CD4-positive, alpha-beta T cell treated with Interleukin-12 subunit alpha and Interleukin-12 subunit beta, for 1 hour (primary cell): Measurements from ENCODE around the gene GALNT18.

Experiments used
- DNase-seq: peaks from one replicate; pipeline ENCODE4 v3.0.0-alpha.2; 2020

The GALNT18 gene

DNA sequence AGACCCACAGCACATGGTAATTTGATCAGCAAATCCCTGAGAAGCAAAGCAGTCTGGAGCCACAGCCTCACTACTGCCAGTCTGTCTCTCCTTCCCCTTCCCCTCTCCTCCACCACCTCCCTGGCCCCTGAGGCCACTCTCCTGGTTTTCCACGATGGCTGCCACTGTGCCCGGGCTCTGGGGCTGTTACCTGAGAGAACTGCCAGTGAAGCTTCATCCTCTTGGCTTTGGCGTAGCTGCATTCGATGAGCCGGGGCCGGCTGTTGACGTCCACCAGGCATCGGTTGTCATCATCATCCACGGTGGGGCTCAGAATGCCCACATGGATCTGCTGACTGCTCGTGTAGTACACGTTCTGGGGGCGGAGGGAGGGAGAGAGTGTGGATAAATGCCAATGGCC lies 329.0 kb downstream of the GALNT18 start:
- DNase-seq: no peak

- no peak for DNase-seq
Observed at GRCh38 chr11:11291041-11292015, 330.5 kb downstream of the GALNT18 start.

DNA sequence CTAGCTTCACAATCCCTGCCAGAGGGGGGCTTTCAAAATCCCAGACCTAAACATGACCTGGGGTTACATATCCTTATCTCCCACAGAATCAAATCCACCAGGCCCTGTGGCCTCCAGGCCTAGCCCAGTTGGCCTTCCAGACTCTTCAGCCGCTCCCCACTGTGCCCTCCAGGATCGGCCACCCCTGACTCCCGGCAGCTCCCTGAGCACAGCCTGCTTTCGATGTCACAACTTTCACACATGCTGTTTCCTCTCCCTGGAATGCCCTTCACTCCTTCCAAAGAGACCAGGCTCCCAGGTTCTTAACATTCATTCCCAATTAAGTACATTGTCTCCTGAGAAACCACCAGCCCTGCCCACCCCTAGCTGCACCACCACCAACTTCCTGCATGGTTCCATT lies 331.5 kb downstream of the GALNT18 start:
- DNase-seq: no peak

DNA sequence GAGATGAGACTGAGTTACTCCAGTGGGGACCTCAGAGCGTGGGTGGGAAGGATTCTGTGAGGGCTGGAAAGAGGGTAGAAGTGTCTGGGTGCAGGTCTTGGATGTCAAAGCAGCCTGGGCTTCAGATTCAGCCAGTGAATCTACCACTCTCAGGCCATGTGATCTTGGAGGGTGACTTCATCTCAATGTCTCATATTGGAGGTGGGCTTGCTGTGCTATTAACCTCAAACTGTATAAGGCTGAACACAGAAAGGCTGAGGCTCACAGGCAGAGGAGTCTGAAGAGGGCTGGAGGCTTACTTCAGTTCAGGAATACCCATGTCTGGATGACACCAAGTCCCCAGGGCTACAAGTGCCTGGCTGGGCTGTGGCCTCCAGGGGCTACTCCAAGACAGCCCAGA lies 332.1 kb downstream of the GALNT18 start:
- DNase-seq: no peak

GRCh38 chr11:11288972-11289616 lies 332.7 kb downstream of the GALNT18 start:
- no peak for DNase-seq

GRCh38 chr11:11284481-11284880 lies 337.3 kb downstream of the GALNT18 start:
- DNase-seq: no peak

- DNase-seq: no peak
Observed at GRCh38 chr11:11281626-11282025, 340.2 kb downstream of the GALNT18 start.

GRCh38 chr11:11280826-11281225 lies 341.0 kb downstream of the GALNT18 start:
- DNase-seq: no peak

- DNase-seq: no peak
Observed at GRCh38 chr11:11279956-11280689, 341.7 kb downstream of the GALNT18 start.

GRCh38 chr11:11272254-11272653 lies 349.6 kb downstream of the GALNT18 start:
- no peak for DNase-seq

DNA sequence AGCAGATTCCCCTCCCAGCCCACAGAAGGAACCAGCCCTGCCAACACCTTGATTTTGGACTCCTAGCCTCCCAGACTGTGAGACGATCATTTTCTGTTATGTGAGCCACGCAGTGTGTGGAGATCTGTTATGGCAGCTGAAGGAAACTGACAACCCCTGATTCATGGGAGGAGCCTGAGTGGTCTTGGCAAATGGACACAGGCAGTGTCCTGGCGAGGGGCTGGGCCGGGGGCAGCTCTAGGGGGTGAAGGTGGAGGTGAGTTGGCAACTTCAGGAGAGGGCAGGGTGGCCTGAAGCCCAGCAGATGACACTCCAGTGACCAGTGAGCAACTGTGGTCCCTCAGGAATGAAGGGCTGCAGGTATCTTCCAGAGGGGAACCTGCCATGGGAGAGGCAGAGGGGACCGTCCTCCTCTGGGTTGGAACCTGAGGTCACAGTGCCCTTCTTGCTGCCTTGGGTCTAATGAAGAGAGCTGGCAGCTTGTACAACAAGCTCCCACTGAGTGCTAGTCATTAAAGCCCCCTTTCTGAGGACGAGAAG lies 351.5 kb downstream of the GALNT18 start:
- DNase-seq: no peak

DNA sequence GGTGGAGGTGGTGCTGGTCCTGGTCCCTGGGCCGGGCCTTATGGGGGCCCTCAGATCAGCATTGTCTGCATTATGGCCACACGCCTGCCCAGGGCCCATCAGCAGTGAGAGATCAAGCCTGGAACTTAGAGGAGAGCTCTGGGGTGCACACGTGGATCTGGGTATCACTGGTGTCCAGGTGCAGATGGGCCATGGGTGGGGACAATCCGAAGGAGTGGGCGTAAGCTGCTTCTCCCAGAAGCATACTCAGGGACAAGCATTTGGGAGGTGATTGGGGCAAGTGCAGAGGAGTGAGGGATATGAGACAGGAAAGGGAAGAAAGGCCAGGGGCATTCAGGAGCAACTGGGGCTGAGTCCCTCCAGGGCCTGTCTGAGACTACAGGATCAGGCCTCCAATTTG lies 353.1 kb downstream of the GALNT18 start:
- DNase-seq: no peak

DNA sequence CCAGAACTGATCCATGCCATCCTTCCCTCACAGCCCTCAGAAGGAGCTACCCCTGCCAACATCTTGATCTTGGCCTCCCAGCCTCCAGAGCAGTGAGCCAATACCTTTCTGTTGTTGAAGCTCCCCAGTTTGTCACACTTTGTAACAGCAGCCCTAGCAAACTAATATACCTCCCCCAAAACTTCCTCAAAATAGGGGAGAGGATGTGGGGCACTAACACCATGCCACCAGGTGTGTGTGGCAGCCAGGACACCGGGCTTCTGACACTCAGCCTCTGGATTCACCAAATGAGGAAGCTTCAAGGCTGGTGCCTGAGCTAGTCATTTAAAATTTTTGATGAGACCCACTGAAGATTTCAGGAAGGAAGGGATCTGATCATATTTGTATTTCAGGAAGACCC lies 353.7 kb downstream of the GALNT18 start:
- DNase-seq: no peak

DNA sequence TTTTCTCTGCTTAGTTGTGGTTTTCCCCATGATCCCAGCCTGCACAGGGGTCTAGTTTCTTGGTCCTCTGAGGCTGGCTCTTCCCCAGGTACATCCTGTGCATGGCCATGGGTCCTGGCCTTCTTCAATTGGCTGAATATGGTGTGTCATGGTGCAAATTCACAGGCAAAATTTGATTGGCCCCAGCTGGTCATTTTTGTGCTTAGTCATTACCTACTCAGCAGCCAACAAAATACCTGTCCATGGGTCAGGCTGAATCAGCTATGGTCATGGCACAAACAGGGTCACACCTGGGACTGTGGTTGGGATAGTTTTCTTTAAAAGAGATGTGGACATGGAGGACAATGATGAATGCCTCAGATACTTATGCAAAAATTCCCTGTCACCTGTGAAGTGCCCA lies 354.5 kb downstream of the GALNT18 start:
- no peak for DNase-seq

DNA sequence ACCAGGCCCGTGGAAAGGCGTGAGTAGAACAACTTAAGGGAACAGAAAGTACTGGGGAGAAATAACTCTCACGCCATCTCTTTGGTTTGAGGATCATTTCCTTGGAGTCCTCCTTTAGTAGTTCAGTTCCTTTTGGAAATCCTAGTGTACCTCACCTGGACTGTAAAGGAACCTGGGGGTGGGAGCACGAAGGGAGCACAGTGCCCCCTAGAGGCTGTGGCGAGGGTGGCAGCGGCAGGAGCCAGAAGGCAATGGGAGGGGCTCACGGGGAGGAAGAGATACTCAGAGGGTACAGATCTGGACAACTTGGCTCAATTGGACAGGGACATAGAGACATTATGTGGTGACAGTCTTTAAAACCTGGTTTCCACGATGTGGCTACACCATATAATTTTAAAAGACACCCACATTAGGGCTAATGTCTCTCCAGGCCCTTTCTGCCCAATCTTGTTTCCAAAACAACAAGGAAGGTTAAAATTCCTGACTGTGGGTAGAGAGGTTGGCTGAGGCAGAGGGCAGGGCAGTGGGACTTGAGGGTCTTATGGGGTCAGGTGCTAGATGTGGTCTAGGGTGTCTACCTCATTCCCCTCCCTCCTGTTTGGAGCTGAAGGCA lies 355.7 kb downstream of the GALNT18 start:
- peak; percentile 53 for DNase-seq

GRCh38 chr11:11265320-11265719 lies 356.5 kb downstream of the GALNT18 start:
- DNase-seq: no peak

- DNase-seq: no peak
Observed at GRCh38 chr11:11263238-11264005, 358.4 kb downstream of the GALNT18 start.

DNA sequence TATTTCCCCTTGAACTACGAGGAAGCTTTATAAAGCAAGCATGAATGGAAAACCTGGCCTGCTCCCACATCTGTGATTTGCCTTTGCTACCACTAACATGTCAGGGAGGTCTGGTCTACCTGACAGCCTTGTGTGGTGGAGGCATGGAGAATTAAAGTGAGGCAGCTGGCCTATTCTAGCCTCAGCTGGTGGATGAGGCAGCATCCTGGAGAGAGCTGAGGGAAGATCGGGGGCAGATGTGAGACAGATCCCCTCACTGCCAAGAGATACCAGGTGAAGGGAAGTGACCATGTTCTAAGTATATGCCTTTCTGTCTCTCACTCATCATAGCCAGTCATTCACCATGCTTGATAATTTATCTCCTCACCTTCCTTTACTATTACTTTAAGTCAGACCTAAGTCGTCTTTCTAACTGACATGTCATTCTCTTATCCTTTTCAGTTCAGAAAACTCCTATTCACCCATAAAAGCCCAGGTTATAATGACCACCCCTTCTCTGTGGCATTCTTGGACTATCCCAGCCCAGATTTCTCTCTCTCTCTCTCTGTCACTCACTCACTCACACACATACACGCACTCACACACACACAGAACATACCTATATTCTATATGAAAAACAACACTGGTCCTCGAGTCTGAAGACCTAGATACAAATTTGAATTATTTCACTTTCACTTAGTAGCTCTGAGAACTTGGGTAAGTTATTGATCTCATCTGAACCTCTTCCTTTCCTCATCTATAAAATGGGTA lies 359.5 kb downstream of the GALNT18 start:
- DNase-seq: no peak

GRCh38 chr11:11261629-11262028 lies 360.2 kb downstream of the GALNT18 start:
- no peak for DNase-seq

GRCh38 chr11:11260903-11261302 lies 360.9 kb downstream of the GALNT18 start:
- no peak for DNase-seq

- no peak for DNase-seq
Observed at GRCh38 chr11:11253995-11254394, 367.8 kb downstream of the GALNT18 start.
